Esophagus muscularis mucosa (tissue), 2 donors: ENCODE results near the gene CFAP99.

Experiments
- EP300 ChIP-seq: sonication (generic); formaldehyde crosslinking; IDR thresholded peaks from one replicate; pipeline ENCODE4 v1.6.1; 2017; ENCODE audit warnings: antibody characterized with exemption
- POLR2A ChIP-seq: fragments of 450-650 bp; IDR thresholded peaks from one replicate; pipeline ENCODE4 v1.6.1; 2017; ENCODE audit warnings: antibody characterized with exemption, moderate library complexity, mild to moderate bottlenecking, low read depth

DNA sequence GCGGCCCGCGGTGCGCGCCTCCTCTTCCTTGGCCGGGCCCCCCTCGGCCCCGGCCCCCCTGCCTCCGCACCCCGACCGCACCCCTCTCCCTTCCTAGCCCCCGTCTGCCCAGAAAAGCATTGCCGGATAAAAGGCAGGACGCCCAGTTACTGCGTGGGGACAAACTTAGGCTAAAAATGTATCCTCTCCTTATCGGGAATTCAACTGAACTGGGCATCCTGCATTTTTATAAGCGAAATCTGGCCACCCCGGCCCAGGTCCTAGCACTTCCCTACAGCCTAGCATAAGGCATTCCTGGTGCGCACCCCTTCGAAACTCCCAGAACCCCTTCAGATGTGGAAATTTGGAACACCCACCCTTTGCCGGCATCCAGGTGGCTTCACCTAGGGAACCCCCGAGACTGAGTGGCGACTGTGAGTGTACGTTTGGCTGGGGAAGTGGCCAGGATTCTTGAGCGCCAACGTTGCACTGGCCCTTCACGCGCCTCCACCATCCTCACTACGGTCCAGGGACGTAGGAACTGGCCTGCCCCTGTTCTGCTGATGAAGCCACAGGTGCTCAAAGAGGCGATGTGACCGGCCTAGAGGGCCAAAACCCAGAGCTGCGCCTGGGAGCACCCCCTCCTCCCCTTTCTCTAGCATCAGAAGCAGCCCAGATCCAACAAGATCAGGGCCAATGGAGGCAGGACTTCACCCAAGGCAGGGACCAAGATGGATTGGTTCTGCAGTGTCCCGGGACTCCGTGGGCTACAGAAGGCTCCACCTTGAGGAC lies 44.4 kb downstream of the CFAP99 start:
- TF ChIP-seq POLR2A: no peak
- no peak for TF ChIP-seq EP300
